Non-pigmented ciliary epithelial cell (primary cell): ENCODE data around the gene CEP131.
"Not testable (repeated sequence)": the region's sequence is repeated elsewhere in the genome, so short reads cannot be mapped to it uniquely, and the experiment has no call there.

Experiments used
- DNase-seq: peaks from one replicate; pipeline ENCODE4 v3.0.0-alpha.2; 2010; ENCODE audit warnings: low read depth

The CEP131 gene

GRCh38 chr17:81238815-81239713 is 16.3 kb upstream of the CEP131 start, which contains the start of the genes NDUFAF8 and TEPSIN:
NDUFAF8 (plus strand) TSS chr17:81239318; CDS start chr17:81239364, 46 bp downstream.
TEPSIN (minus strand) TSS chr17:81239055; CDS start chr17:81239033, 22 bp downstream.
- peak; percentile 96 for DNase-seq

- no peak for DNase-seq
These were observed 15.7 kb upstream of the CEP131 start for GRCh38 chr17:81238490-81238814.

GRCh38 chr17:81237591-81238489 is 15.1 kb upstream of the CEP131 start:
- DNase-seq: no peak

DNA sequence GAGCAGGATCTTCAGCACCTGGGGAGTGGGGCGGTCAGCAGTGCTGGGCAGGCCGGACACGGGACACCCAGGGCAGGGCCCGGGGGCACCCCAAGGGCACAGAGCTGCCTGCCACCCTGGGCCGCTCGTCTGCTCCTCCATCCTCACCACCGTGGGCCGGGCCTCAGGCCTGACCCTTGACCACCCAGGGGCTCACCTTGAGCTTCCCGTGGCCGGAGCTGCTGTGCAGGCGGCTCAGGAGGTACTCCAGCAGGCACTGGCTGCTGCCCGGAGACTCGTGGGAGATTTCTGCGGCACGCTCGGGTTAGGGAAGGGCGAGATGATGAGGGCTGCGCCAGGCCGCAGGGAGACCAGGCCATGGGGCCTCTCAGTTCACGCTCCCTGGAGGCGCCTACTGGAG is 14.0 kb upstream of the CEP131 start:
- DNase-seq: no peak

DNA sequence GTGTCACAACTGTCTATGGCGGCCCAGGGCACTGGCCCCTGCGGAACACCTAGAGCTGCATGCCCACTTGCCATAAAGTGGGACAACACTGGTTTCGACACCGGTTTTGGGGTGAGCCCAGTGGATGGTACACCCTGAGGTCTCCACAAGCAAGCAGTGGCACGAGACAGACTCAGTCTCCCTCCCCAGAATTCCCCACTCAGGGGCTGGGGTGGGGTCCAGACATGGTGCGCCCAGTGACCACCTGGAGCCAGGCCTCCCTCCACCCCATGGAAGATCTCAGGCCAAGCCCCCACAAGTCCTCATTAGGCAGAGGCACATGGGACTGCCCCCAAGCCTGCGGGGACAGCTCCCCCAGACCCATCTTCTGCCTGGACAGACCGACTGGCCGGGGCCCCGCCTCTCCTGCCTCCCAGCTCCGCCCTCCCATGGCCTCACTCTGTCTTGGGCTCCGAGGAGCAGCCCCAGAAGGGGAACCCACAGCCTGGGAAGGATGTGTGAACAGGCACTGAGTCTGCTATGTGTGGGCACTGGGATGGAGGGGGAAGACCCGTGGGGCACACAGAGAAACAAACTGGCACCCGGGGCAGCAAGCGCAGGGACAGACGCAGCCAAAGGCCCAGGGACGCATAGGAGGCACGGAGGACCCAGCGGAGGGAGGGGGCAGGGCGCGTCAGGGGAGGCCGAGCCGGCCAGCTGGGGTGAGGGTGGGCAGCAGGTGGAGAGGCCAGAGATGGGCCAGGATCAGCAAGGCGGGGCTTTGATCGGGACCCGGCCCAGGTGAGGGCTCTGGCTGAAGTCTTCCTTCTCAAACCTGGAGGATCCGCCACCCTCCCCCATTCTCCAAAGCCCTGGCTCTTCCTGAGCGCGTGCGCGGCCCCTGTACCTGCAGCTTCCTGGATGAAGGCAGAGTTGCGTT is 13.3 kb upstream of the CEP131 start:
- no peak for DNase-seq

DNA sequence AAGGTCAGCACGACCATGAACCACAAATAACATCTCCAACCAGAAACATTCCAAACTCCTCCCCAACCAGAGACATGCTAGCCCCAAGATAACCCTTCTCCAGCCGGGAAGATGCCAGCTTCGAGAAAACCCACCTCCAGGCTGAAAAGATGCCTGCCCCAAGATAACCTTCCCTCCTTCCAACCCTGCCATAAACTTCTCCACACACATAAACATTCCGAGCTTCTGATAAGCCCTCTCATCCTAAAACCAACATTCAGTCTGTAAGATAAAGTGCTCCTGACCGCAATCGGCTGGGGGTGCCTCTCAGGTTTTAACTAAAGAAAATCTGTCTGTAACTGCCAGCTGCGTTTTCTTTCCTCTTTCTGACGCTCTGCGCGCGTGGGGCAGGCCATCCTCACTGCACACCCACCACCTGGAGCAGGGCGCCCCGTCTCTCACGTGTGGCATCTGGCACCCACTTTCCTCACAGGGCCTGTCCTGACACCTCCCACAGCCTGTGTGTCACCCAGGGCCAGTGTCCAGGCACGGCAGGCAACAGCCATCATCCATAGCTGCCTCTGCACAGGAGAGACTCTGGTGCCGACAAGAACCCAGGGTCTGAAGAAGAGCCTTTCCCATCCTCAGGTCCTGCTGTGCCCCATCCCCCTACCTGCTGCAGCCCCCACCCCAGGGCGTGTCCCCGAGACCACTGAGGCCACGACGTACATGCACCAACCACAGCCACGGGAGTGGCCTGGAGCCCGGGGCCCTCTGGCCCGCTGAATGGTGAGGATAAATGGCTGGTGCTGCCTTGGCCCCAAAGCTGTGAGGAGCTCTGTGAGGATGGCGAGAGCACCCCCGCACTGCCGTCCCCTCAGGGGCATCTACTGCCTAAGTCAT is 12.4 kb upstream of the CEP131 start:
- DNase-seq: no peak

- DNase-seq: no peak
These were observed 11.7 kb upstream of the CEP131 start for GRCh38 chr17:81234506-81234855.

GRCh38 chr17:81233811-81234505 is 11.2 kb upstream of the CEP131 start:
- DNase-seq: no peak

- DNase-seq: no peak
These were observed 10.6 kb upstream of the CEP131 start for GRCh38 chr17:81233316-81233715.

GRCh38 chr17:81232616-81233241 is 10.0 kb upstream of the CEP131 start:
- DNase-seq: no peak

DNA sequence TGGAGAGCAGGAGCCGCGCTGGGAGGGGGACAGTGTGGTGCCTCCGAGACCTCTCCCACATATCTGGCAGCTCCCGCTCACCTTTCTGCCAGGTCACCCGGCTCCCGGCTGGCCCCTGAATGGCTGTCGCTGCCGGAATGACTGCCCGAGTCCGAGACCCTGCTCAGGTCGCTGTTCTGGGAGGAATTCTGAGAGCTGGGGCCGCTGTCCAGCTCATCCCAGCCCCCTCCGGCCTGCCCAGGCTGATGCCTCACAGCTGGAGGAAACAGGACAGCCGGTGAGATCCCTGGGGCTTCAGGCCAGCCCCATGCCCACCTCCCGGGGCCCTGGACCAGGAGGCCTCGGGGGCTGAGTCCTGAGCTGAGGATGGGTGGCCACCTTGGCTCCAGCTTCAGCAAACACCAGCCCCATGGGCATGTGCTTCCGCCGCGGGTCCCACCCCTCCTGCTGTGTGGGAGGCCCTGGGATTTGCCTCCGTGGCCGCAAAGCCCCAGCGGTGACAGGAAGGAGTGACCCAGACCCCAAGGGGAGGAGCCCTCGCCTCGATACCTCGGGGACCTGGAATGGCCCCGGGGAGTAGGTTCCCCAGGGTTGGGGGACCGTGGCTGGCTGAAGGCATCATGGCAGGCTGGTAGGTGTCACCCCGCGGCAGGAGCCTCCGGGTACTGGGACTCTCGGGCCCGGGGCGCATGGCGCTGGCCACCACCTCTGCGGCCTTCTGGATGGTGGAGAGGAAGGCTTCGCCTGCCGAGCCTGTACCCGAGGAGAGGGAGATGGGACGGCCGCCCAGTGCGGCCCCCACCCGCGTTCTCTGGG is 9.2 kb upstream of the CEP131 start:
- no peak for DNase-seq

DNA sequence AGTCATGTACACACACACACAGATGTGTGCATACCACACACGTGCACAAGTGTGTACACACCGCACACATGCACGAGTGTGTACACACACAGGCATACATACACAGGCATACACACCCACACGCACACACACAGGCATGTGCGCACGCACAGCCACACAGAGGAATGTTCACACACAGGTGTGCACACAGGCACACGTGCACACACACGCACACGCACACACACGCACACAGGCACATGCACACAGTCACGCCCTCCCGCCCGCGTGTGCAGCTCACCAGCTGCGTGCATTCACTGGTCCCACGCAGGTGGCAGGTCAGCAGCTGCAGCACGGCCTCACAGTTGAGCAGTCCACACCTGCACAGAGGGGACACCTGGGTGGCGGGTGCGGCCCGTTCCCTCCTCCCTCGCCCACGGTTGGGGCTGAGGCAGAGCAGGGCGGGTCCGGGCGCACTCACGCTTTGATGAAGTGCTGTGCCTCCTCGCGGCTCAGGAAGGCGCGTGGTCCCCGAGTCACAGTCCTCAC is 8.4 kb upstream of the CEP131 start:
- no peak for DNase-seq

DNA sequence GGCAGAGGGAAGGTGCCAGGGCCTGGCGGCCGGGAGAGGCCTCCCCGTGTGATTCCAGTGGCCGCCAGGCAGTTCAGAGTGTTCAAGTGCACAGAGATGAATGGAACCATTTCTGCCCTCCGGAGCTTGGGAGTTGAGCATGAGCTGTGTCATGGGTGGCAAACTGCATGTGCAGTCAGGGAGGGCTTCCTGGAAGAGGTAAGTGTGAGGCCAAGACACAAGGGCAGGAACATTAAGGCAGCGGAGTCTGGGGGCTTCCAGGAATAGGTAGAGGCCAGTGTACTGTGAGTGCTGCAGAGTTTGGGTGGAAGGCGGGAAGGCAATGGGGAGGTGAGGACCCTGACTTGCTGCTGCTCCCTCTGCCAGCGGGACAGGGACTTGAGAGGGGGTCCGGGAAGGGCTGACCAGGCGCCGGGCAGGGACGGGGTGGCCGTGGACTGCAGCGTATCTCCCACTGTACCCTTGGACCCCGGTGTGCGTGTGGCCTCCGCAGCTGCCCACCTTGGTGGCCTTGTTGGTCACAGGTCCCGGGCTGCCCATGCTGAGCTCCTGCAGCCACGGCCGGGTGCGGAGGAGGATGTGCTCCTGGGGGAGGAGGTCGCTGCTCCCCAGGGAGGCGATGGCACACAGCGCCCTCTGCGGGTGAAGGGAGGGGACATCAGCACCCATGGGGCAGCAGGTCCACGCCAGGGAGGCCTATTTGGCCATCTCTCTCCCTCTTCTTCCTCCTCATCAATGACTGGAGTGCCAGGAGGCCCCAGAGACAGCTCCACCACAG is 7.5 kb upstream of the CEP131 start:
- no peak for DNase-seq

DNA sequence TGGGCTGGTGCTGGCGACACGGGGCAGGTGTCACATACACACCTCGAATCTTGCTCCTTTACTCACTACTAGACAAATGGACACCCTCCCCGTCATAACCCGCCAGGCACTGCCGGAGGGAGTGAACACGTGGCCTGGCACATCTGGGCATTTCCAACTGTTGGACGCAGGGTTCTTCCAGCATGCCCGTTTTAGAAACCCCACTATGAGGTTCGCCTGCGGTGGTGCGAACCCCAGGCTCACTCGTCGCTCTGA is 6.8 kb upstream of the CEP131 start:
- DNase-seq: no peak

DNA sequence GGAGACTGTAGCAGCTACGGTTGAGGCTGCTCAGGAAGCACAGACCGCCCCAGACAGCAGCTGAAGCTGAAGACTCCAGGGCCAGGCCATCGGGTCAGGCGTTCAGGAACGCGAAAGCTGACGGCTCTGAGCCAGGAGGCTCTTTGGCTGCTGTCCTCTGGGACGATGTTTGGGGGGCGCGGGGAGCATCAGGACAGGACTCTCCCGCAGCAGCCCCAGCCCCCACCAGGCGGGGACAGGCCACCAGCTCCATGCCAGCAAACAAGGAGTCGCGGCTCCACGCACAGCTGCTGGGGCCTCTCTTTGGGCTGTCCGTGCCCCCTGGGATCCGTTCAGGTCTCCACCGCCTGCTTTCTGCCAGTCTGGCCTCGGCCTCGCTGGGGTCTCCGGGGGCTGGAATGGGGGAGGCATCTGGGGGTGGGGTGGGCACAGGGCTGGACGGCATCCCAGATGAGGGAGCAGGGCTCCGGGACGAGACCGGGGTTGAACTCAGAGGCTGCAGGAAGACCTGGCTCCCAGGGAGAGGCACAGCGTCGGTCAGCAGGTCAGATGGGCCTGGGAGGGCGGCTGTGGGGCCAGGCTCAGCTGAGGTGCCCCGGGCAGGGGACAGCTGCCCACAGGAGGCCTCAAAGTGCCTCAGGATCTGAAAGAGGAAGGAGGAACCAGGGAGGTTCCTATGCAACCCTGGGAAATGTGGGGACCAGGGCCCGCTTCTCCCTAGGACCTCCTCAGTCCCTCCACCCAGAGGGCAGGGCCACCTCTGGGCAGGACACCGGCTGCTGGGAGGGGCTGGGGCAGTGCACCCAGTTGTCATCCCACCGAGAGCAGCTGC is 6.3 kb upstream of the CEP131 start:
- DNase-seq: no peak

- DNase-seq: no peak
These were observed 5.7 kb upstream of the CEP131 start for GRCh38 chr17:81228420-81228819.

DNA sequence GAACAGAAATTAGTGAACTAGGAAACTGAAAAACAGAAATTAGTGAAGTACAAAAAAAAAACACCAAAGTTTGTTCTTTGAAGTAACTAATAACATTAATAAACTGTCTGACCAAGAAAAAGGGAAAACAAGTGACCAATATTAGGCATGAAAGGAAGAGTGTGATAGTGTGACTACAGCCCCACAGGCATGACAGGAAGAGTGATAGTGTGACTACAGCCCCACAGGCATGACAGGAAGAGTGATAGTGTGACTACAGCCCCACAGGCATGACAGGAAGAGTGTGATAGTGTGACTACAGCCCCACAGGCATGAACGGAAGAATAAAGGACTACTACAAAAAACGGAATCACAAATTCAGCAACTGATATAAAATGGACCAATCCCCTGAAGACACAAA is 4.9 kb upstream of the CEP131 start:
- DNase-seq: not testable (repeated sequence)
